Measurements from ENCODE around the gene XRCC1.
"Not testable (repeated sequence)": the region's sequence is repeated elsewhere in the genome, so short reads cannot be mapped to it uniquely, and the experiment has no call there.

XRCC1 gene

DNA sequence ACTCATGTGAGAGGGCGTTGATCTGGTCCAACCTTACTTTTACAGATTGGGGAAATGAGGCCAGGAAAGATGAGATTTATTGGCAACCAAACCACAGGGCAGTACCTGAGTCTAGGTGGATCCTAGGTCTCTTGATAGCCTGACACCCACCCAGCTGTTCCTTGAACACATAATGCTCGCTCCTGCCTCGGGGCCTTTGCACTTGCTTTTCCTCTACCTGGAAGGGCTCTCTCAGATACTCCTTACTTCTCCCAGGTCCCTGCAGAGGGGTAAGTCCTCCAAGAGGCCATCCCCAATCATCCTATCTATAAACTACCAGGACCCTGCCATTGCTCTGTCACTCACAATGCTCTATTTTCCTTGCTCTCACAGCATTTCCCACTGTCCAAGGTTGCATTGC lies 34.9 kb downstream of the XRCC1 start:
- DNase-seq, result no peak

DNA sequence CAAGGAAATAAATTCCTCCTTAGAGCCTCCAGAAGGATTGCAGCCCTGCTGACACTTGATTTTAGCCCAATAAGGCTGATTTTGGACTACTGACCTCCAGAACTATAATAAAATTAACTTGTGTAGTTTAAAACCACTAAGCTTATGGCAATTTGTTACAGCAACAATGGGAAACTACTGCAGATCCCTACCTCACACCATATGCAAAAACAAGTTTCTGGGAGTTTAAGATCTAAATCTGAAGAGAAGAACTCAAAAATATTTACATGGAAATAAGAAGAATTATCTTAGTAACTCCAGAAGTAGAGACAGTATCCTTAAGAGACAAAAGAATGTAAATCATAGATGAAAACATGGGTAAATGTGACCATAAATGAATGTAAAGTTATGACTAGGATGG lies 36.4 kb downstream of the XRCC1 start:
- DNase-seq, result no peak

DNA sequence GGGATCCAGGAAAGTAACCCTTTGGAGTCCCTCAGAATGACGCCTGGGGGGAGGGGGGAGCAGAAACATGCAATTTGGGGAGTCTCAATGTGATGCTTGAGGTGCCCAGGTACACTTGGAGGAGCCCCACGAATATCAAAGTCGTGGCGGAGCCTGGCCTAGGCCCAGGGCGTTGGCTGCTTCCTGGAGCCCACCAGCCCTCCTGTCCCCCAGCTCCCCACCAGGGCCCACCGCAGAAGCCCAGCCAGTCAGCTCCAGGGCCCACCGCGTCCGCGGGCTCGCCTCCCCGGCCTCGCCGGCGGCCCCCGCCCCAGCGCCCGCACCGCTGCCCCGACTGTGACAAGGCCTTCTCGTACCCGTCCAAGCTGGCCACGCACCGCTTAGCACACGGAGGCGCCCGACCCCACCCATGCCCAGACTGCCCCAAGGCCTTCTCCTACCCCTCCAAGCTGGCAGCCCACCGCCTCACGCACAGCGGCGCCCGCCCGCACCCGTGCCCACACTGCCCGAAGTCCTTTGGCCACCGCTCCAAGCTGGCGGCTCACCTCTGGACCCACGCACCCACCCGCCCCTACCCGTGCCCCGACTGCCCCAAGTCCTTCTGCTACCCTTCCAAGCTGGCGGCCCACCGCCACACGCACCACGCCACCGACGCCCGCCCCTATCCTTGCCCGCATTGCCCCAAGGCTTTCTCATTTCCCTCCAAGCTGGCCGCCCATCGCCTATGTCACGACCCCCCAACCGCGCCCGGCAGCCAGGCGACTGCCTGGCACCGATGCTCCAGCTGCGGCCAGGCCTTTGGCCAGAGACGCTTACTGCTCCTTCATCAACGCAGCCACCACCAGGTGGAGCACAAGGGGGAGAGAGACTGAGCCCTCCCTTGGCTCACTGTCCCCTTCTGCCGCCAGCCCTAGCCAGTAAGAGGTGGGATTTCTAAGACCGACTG lies 40.2 kb downstream of the XRCC1 start:
- peak; percentile 9 for DNase-seq

DNA sequence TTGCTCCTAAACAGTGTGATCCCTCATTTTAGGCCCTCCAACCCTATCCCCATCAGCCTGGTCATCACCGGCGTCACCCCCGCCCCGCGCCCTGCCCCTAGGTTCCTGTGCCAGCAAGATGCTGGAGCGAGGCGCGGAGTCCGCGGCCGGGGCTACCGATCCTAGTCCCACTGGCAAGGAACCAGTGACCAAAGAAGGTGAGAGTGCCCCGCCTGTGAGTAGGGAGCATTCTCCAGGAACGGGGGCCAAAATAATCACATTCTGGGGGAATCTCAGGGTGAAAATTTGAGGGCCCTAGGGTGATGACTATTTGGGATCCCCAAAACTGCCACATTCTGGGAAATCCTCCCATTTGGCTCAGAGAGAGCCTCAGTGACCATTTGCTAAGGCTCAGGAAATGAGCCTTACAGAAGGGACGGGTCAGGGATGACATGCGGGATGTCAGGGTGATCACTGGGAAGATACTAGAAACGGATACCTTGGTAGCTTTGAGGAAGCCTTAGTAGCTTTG lies 41.0 kb downstream of the XRCC1 start:
- no peak for DNase-seq

DNA sequence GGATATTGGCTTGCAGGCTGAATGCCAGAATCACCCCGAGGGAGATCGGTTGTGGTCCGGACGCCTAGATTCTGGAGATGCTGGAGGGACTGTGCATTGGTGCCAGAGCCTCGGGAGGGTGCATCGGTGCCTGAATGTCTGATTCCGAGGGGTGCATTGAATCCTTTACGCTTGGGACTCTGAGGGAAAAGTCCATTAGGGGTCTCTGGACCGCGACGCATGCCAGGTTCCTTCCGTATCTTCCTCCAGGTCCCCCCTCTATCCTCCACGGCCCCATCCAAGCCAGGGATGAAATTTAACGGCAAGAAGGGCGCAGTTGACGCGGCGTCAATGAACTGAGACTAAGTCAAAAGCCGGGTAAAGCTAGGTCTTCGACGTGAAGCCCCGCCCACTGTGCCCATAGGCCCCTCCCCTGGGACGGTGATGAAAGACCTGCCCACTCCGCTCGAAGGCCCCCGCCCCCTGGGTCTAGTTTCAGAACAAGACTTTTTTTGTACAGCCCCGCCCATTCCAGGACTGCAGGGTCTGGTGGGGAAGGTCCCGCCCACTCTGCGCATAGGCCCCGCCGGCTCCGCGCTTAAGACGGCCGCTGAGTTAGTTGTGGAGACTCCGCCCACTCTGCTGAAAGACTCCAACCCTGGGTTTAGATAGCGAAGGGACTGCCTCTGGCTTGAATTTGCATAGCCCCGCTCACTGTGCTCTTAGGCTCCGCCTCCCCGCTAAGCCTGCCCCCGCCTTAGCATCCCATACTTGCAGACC lies 41.6 kb downstream of the XRCC1 start:
- DNase-seq, result peak; percentile 94

DNA sequence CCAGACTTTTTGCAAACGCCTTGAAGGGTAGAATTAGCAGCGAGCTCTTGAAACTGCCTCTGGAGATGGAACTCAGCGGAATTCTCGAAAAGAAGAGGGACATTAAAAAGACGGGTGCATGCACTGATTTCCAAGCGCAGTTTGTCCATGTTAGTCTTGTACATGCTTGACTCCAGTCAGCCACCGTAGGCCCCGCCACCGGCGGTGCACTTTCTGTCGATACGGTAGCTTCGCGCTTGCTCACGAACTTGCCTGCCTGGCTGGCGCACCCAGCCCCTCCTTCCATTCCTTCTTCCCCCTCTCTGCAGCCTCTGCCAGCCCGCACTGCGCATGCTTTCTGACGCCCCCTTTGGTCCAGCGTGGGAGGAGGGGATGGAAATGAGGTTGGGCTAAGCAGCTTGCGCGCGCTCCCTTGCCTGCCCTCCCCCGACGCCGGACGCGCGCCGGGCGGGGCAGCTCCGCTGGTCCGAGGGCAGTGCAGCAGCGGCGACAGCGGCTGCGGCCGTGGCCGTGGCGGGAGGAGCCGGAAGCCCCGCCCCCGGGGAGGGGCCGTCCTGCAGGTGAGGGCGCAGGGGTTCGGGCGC lies 42.3 kb downstream of the XRCC1 start, which contains the start of gene ZNF575:
Gene ZNF575 (plus strand): TSS at position 227 of the 584 bp plus-strand sequence. CDS start 1,235 bp downstream, outside the sequence.
- DNase-seq, result peak; percentile 74

DNA sequence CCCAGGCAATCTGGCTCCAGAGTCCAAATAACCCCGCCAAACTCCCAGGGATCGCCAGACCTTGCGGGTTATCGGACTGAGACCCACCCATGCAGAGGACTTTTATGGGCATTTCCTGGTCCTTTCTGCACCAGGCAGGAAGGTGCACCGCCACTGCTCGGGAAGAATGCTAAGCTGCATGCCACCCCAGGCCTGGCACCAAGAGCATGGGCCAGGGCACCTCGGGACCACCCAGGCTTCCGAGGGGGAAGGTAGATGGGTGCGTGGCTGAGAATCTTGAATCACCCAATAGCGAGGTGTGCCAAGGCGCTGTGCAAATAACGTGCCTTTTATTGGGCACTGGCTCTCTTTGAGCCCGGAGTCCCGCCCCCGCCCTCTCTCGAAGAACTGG lies 42.8 kb downstream of the XRCC1 start:
- no peak for DNase-seq

DNA sequence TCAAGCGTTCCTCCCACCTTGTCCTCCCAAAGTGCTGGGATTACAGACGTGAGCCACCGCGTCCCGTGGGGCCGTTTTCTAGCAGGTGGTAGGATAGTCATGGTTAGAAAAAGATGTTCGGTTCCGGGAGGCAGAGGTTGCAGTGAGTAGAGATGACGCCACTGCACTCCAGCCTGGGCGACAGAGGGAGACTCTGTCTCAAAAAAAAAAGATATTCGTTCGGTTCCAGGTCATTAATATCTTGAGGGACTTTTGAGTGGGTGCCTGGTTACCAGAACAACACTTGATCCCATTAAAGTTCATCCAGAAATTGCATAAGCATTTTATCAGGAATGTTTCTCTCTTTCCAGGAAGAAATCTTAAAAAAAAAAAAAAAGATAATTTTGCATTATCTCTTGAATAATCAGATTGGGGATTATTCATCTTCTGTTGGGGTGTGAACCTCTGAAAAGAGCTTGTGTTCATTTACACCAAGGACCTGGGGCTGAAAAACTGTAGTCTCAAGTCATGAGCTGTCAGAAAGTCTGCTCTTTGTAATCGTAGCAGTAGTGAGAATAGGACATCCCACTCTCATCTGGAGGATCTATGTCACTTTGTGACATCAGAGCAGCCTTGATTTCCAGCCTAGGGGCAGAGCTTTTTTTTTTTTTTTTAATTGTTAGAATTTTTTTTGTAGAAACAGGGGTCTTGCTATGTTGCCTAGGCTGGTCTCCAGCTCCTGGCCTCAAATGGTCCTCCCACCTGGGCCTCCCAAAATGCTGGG lies 47.3 kb downstream of the XRCC1 start:
- DNase-seq, result no peak

DNA sequence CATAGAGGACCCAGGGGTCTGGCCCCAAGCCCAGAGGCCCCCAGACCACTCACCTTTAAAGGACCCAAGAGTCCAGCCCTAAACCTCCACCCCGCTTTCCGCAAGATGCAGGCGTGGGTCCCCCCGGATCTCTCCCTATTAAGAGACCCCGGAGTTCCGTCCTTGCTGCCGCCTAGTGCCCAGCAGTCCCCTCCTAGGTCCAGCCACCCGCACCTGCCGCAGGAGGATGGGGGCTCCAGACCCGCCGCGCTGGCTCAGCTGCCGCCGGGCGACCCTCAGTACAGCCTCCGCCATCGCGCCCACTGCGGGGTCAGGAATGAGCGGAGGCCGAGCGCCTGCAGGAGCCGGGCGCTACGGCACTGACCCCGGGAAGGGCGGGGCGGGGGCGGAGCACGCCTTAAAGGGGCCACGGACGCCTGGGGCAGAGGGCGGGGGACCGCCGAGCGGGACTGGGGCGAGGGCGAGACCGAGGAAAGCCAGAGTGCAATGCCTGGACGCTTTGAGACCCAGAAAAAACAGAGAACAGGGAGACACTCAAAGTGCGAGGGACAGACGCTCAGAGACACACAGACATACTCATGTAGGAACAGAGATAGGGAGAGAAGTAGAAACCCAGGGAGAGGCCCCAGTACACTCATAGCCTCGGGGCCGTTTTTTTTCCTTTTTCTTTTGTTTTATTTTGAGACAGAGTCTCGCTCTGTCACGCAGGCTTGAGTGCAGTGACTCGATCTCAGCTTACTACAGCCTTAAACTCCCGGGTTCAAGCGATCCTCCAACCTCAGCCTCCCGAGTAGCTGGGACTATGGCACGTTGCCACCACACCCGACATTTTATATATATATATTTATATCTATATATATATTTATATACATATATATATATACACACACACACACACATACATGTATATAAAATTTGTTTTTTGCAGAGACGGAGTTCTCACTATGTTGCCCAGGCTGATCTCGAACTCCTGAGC lies 48.2 kb downstream of the XRCC1 start, which contains the start of gene ETHE1:
Gene ETHE1 (minus strand): TSS at position 318 of the 976 bp plus-strand sequence. CDS start 24 bp downstream, at position 294.
- no peak for DNase-seq

DNA sequence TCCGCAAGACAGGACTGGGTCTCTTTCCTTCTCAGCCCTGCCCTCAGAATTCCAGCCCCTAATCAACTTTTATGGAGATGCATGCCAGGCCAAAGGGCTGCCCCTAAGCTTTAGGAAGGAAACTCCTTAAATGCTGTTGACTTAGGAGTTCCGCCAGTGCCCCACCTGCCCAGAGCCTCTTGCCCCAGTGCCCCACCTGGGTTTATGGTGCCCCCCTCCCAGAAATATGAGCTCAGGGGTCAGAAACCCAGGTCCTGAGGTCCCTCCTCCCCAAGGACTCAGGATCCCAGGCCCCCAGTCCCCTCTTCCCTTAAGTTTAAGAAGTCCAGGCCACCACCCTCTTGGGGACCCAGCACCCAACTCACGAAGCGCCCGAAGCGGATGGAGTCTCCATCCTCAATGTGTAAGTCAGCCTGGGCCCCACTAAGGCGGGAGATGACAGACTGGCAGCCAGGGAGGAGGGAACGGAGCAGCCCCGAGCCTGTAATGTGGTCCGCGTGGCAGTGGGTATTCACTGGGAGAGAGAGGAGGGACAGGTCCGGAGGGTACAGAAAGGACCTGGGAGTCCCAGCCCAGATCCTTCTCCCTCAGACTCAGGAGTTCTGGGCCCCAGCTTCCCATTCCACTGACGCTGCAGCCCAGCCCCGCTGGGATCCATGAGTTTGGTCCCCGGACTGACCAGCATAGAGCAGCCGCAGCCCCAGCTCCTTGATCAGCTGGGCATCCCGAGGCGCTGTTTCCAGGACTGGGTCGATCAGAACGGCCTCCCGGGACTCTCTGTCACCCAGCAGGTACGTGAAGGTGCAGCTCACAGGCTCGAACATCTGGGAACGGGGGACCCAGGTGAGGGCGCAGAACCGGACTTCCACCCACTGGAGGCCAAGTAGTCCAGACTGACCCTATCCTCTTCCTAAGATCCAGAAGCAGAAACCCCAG lies 49.2 kb downstream of the XRCC1 start:
- DNase-seq, result no peak

DNA sequence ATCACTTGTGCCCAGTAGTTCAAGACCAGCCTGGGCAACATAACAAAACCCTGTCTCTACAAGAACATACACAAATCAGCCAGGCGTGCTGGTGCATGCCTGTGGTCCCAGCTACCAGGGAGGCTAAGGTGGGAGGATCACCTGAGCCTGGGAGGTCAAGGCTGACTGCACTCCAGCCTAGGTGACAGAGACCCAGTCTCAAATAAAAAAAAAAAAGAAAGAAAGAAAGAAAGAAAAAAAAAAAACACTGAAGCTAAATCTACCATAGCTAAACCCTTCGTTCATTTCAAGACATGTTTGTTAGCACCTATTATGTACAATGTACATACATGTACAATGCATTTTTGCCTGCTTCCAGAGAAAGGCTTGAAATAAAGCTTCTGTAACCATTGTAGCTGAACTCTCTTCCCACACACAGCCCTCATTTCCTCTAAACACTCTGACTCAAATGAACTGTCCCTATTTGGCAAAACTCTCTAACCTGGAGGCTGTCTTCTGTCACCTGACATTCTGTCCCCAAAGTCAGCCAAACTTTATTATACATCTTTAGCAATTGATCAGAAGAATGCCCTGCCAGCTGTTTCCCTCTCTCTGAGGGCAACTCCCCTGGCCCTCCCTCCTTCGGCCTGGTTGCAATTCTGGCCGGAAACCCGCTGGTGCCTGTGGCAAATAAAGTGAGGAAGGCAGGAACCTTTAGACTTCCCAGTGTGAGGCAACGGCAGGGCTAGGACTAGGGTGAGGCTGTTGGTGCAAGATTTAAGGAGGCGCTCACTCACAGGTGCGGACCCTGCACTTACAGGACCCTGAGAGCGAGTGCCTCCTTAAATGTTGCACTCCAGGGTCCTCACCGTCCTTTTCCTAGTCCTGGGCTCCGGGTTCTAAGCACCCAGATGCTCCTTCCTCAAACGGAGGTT lies 50.1 kb downstream of the XRCC1 start:
- DNase-seq, result no peak

DNA sequence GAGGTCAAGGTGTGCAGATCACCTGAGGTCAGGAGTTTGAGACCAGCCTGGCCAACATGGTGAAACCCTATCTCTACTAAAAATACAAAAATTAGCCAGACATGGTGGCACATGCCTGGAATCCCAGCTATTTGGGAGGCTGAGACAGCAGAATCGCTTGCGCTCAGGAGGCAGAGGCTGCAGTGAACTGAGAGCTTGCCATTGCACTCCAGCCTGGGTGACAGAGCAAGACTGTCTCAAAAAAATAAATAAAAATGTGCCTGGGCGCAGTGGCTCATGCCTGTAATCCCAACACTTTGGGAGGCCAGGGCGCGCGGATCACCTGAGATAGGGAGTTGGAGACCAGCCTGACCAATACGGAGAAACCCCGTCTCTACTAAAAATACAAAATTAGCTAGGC lies 51.6 kb downstream of the XRCC1 start:
- DNase-seq, result not testable (repeated sequence)

DNA sequence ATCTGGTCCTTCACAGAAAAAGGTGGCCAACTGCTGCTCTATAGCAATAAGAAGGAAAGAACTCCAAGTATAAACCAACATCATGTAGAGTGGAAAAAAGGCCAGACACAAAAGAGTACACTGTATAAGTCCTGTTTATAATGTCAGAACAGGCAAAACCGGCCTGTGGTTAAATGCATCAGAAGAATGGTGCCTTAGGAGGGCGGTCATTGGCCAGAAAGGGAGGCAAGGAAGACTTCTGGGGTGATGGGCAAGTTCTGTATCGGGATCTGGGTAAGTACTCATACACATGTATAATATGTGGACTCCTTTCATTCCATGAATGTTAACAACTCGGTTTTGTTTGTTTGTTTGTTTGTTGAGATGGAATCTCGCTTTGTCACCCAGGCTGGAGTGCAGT lies 52.4 kb downstream of the XRCC1 start:
- DNase-seq, result no peak

DNA sequence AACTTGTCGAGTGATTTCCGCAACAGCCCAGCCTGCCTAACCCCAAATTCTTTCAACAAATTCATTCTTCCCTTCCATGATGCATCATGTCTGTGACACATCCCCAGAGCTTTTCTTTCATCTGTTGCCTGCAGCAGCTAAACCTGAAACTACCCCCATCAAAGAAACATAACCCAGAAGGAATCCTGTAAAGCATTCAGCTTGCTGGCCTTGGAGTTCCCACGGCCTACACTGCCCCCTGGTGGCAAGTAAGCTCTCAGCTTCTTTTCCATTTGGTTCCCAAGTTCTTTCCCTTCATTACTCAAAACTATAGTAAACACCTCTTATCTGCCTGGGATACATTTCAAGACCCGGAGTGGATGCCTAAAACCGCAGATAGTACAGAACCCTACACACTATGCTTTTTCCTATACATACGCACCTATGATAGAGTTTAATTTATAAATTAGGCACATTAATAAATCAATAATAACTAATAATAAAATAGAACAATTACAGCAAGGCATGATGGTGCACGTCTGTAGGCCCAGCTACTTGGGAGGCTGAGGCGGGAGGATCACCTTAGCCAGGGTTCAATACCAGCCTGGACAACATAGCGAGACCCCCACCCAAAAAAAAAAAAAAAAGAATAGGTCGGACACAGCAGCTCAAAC lies 55.8 kb downstream of the XRCC1 start:
- DNase-seq, result peak; percentile 27

DNA sequence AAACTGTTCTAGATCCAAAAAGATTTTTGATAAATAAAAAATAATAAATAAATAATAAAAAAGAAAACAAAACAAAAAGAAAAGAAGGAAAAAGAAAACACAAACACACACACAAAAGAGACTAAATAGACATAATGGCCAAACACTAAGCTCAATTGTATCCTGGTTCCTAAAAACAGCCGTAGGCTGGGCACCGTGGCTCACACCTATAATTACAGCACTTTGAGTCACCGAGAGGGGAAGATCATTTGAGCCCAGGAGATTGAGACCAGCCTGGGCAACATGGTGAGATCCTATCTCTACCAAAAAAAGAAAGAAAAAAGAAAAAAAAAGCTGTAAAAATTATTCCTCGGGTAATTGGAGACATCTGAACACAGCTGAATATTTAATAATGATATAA lies 57.3 kb downstream of the XRCC1 start:
- DNase-seq, result no peak

DNA sequence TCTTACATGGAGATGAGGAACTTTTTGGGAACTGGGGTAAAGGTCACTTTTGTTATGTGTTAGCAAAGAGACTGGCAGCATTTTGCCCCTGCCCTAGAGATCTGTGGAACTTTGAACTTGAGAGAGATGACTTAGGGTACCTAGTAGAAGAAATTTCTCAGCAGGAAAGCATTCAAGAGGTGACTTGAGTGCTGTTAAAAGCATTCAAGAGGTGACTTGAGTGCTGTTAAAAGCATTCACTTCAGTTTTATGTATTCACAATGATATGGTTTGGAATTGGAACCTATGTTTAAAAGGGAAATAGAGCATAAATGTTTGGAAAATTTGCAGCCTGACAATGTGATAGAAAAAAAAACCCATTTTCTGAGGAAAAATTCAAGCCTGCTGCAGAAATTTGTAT lies 62.9 kb downstream of the XRCC1 start:
- DNase-seq, result not testable (repeated sequence)

DNA sequence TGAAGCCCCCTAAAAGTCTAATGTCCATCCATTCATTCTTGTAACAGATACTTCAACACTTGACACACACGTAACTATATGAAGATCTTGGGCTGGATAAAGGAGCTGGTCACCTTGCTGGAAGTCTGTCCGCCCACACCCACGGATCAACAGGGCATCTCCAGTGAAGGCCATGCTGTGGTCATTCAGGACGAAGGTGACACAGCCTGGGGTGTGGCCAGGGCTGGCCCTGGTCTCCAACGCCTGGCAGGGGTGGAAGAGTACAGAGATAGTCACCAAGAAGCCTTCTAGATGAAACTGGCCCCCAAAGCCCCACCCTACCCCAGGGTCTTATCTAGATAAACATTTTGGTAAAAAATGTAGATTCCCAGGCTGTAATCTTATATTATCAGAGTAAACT lies 64.0 kb downstream of the XRCC1 start:
- DNase-seq, result no peak

DNA sequence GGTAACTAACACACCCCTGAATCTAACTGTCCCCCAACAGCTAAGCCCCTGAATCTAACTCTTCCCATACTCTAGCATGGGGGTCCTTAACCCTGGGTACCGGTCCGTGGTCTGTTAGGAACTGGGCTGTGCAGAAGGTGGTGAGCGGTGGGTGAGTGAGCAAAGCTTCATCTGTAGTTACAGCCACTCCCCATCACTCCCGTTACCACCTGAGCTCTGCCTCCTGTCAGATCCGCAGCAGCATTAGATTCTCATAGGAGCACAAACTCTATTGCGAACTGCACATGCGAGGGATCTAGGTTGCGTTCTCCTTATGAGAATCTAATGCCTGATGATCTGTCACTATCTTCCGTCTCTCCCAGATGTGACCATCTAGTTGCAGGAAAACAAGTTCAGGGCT lies 64.6 kb downstream of the XRCC1 start:
- DNase-seq, result no peak
